WTC11 (cell line): ENCODE measurements around the gene RNGTT.
"Not testable (repeated sequence)": the region's sequence is repeated elsewhere in the genome, so short reads cannot be mapped to it uniquely, and the experiment has no call there.

ENCODE experiments used
- ATF2 ChIP-seq: sonication (generic); formaldehyde crosslinking; IDR thresholded peaks from 2 replicates; pipeline ENCODE4 v1.8.1; 2022; ENCODE audit warnings: low read depth, missing genetic modification reagents, borderline replicate concordance
- CTCF ChIP-seq: fragments of 200-600 bp; IDR thresholded peaks from 2 replicates; pipeline ENCODE4 v1.8.0; 2022; ENCODE audit warnings: antibody characterized with exemption
- MXD4 ChIP-seq: fragments of 250-450 bp; sonication (Bioruptor Pico); IDR thresholded peaks from 2 replicates; pipeline ENCODE4 v1.8.0; 2021; ENCODE audit warnings: mild to moderate bottlenecking, moderate library complexity, borderline replicate concordance
- NR2C2 ChIP-seq: sonication (generic); formaldehyde crosslinking; IDR thresholded peaks from 2 replicates; pipeline ENCODE4 v1.8.0; 2022; ENCODE audit warnings: mild to moderate bottlenecking, missing genetic modification reagents
- PRDM15 ChIP-seq: sonication (generic); formaldehyde crosslinking; IDR thresholded peaks from 2 replicates; pipeline ENCODE4 v1.8.0; 2022; ENCODE audit warnings: missing genetic modification reagents
- SP1 ChIP-seq: sonication (generic); formaldehyde crosslinking; conservative IDR thresholded peaks from 2 replicates; pipeline ENCODE4 v1.8.1; 2022; ENCODE audit warnings: missing genetic modification reagents

GRCh38 chr6:88827599-88827998 lies 135.8 kb downstream of the RNGTT start:
- not testable (repeated sequence) for TF ChIP-seq CTCF; SP1; ATF2; NR2C2 (CRISPR knock-in tag); MXD4 (CRISPR knock-in tag); PRDM15 (CRISPR knock-in tag)
